ENCODE data around the gene AQP4. TPM values are rescaled to one million over a fixed set of nuclear protein-coding genes. Genes with fewer than 3 reads are reported as not detected.

AQP4 gene
- total and polyA plus RNA-seq, 2 experiments from 2014 or later: 4.9 to 12.8 TPM

GRCh38 chr18:26803643-26804042 is 61.9 kb downstream of the AQP4 start:
- no peak for DNase-seq (ENCODE audit: low spot score)
- no peak overlapping the region for H3K4me2 ChIP-seq
- no peak for TF ChIP-seq EZH2phosphoT487 (IDR thresholded peaks at IDR 0.05; ENCODE audit: low read depth, severe bottlenecking, unreplicated experiment)
- TF ChIP-seq EZH2 (IDR thresholded peaks at IDR 0.05; ENCODE audit: borderline replicate concordance): no peak
- TF ChIP-seq CTCF (IDR thresholded peaks at IDR 0.05; ENCODE audit: poor library complexity): no peak
- H3K27me3 ChIP-seq: no peaks in the 10 kb centered on the region
- H2AFZ ChIP-seq: no peak overlapping the region
- no peaks in the 10 kb centered on the region for H3K79me2 ChIP-seq
- no peak overlapping the region for H3K4me3 ChIP-seq
- H3K9me2 ChIP-seq (replicated peaks; ENCODE audit: insufficient read depth): no peaks in the 10 kb centered on the region
- H3K9me3 ChIP-seq (ENCODE audit: low read depth): no peaks in the 10 kb centered on the region
- H3K27ac ChIP-seq: no peak overlapping the region
- H3K4me1 ChIP-seq (ENCODE audit: insufficient read depth): no peaks in the 10 kb centered on the region
- H4K20me1 ChIP-seq (ENCODE audit: insufficient read depth, poor library complexity, severe bottlenecking): no peaks in the 10 kb centered on the region
- no peaks in the 10 kb centered on the region for H3K36me3 ChIP-seq (replicated peaks; ENCODE audit: insufficient read depth, low read depth)

GRCh38 chr18:26802330-26803200 is 62.9 kb downstream of the AQP4 start:
- no peak overlapping the region for H3K4me3 ChIP-seq
- no peak for DNase-seq (ENCODE audit: low spot score)
- no peaks in the 10 kb centered on the region for H3K36me3 ChIP-seq (replicated peaks; ENCODE audit: insufficient read depth, low read depth)
- no peaks in the 10 kb centered on the region for H3K9me2 ChIP-seq (replicated peaks; ENCODE audit: insufficient read depth)
- 76% methylated on average over 4 of the region's 4 CpGs for WGBS (ENCODE audit: low lambda C conversion rate, missing lambda C conversion rate)
- no peaks in the 10 kb centered on the region for H3K4me1 ChIP-seq (ENCODE audit: insufficient read depth)
- H3K4me2 ChIP-seq: no peak overlapping the region
- H3K27me3 ChIP-seq: no peaks in the 10 kb centered on the region
- no peak for TF ChIP-seq CTCF (IDR thresholded peaks at IDR 0.05; ENCODE audit: poor library complexity)
- no peak for TF ChIP-seq EZH2phosphoT487 (IDR thresholded peaks at IDR 0.05; ENCODE audit: low read depth, severe bottlenecking, unreplicated experiment)
- no peak for TF ChIP-seq EZH2 (IDR thresholded peaks at IDR 0.05; ENCODE audit: borderline replicate concordance)
- H3K9me3 ChIP-seq (ENCODE audit: low read depth): no peaks in the 10 kb centered on the region
- no peaks in the 10 kb centered on the region for H4K20me1 ChIP-seq (ENCODE audit: insufficient read depth, poor library complexity, severe bottlenecking)
- no peak overlapping the region for H2AFZ ChIP-seq
- H3K27ac ChIP-seq: no peak overlapping the region
- H3K79me2 ChIP-seq: no peaks in the 10 kb centered on the region

Measured in hepatocyte (in vitro differentiated cells).